Measurements from ENCODE around the gene ZNF638.

ZNF638 gene

GRCh38 chr2:71469403-71470398 lies 138.1 kb downstream of the ZNF638 start:
- no peak for DNase-seq (ENCODE audit: low spot score)

DNA sequence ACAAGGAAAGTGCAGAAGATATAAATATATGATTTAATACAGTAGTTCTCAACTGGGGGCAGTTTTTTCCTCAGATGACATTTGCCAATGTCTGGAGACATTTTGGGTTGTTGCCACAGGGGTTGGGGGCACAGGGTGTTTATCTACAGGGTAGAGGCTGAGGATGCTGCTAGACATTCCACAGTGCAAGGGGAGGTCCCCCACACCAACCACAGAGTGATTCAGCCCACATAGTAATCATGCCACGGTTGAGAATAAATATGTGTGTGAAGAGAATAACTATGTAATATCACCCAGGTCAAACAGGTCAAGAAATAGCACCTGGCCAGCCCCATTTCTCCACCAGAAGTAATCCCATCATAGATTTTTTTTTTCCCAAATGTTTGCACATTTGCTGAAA lies 139.7 kb downstream of the ZNF638 start:
- no peak for DNase-seq (ENCODE audit: low spot score)

DNA sequence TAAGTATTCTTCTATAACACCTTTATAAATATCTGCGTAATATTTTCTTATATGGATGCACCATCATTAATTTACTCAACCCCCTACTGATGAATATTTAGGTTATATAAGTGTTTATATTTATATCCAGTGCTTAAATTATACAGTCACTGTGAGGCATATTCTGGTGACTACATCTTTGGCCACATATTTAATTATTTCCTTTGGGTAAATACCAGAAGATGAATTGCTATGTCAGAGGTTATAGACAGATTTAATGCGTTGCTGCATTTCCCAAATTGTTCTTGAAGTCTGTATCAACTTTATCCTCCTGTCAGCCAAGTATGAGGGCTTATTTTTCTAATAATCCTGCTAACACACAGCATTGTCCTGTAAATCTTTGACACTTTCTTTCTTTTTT lies 140.4 kb downstream of the ZNF638 start:
- DNase-seq (ENCODE audit: low spot score): no peak

GRCh38 chr2:71473346-71474031 lies 141.9 kb downstream of the ZNF638 start:
- DNase-seq (ENCODE audit: low spot score): no peak

DNA sequence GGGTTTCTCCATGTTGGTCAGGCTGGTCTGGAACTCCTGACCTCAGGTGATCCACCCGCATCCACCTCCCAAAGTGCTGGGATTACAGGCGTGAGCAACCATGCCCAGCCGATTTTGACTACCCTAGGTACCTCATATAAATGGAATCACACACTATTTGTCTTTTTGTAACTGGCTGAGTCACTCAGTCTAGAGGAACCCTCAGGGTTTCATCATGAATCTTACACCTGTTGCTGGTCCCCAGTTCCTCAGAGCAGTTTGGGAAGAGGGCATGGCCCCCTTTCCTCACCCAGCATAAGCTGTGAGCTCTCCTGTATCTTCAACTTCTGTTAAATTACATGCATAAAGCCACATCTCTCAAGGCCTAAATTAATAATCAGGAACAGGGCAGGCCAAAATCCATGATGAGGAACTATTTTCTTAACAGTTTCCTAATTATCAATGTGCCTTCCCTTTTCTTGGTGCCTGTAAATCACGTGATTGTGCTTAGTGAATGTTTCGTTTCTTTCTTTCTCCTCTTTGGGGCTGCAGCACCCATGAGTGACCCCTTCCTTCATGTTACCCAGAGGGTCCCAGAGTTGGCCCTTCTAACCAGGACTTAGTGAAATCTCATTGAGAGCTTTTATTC lies 142.6 kb downstream of the ZNF638 start:
- DNase-seq (ENCODE audit: low spot score): no peak

DNA sequence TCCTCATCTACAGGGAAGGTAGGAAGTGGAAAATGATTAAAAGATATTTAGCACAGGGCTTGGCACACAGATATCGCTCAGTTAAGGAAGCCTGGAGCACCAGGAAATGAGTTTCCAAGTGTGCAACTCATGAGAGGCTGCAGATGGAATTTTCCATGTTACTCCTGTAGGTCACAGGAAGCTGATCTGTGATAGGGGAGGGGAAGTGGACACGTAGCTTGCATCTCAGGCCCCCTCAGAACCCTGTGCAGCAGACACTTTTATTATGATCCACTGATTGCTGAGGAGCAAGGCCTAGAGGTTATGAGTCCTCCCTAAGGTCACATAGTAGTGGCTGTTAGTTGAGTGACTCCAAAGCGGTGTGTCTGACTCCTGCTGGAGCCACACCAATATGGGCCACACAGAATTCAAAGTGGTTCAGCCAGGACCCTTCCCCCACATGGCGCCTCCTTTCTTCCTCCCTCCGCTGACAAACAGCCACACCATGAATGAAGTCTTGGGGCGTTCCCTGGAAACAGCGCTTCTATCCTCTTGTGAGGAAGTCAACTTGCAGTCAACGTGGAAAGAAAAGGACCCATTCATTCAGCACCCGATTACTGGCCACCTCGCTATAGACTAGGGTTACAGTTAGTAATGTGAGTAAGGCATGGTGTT lies 143.3 kb downstream of the ZNF638 start:
- DNase-seq (ENCODE audit: low spot score): no peak

- DNase-seq (ENCODE audit: low spot score): no peak
These were observed 144.9 kb downstream of the ZNF638 start for GRCh38 chr2:71476495-71476894.

DNA sequence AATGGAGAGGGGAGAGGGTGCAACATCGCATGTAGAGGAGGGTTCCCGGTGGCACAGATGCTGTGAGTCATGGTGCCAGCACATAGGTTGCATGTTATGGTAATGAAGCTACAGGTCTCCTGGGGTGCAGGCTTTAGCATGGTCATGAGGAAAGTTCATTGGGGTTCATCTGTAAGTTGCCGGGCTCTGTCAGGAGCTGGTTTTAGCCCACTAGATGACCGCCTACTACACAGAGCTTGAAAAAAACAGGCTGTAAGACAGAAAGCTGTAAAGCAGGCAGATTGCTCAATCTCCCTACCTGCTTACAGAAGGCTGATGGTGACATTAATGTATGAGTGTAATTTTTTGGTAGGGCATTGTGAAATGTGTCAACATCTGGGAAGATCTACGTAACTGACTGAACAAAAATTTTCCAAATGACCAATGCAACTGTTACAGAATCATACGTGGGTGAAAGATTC lies 145.7 kb downstream of the ZNF638 start:
- DNase-seq (ENCODE audit: low spot score): no peak

- DNase-seq (ENCODE audit: low spot score): no peak
These were observed 147.2 kb downstream of the ZNF638 start for GRCh38 chr2:71478806-71479205.

DNA sequence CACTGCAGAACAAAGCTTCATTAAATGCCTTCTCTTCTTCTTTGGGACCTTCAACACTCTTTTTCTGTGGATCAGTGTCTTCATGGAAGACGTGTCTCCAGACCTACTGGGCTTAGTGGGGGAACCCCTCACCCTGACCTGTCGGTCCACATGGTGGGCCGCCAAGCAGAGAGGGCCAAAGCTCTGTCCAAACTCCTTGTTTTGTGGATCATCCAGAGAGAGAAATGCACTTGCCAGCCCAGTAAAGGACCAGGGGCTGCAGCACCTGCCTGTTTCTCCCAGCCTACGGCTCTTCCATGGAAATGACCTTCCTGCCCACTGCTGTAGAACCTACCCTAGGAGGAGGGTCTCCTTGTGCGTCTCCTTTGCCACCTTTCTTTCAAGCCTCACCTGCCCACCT lies 147.7 kb downstream of the ZNF638 start:
- no peak for DNase-seq (ENCODE audit: low spot score)

- DNase-seq (ENCODE audit: low spot score): no peak
These were observed 149.5 kb downstream of the ZNF638 start for GRCh38 chr2:71481111-71481510.

DNA sequence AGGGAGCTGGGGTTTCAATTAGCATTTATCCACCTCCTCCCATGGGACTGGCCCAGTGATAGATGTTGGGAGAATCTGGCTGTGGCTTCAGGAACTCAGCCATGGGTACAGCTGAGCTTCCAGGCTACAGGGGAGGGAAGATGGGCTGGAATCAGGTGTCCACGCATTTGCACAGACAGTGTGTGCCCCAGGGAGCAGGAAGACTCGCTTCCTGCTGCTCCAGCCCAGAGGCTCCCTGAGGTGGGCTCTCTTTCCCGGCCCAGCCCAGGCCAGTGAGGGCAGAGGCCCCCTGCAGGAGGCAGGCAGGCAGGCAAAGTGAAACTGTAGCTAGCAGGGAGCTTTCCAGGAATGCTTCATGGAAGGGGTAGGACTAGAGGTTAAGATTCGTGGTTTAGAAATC lies 150.5 kb downstream of the ZNF638 start:
- no peak for DNase-seq (ENCODE audit: low spot score)

GRCh38 chr2:71483246-71483645 lies 151.7 kb downstream of the ZNF638 start:
- no peak for DNase-seq (ENCODE audit: low spot score)

DNA sequence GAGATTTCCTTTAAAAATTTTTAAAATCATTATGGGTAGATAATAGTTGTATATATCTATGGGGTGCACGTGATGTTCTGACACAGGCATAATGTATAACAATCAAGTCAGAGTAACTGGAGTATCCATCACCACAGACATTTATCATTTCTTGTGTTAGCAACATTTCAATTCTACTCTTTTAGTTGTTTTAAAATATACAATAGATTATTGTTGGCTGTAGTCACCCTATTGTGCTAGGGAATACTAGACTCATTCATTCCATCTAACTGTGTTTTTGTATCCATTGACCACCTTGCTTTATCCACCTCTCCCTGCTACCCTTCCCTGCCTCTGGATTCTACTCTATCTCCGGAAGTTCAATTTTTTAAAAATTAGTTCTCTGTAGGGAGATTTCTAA lies 152.8 kb downstream of the ZNF638 start:
- no peak for DNase-seq (ENCODE audit: low spot score)

Small RNAs within 50 kb of the gene (small RNA-seq; reads per million reads assigned to genes)
- 0 reads per million in 2 experiments for gene RNU6-105P

Measured in SK-N-DZ (cell line).